PC-3 (cell line): ENCODE measurements around the gene LPIN1. TPM values are rescaled to one million over a fixed set of nuclear protein-coding genes. Genes with fewer than 3 reads are reported as not detected.

Source experiments
- ATAC-seq: fragments of 200-7000 bp; cut with Tn5 transposase; 2 replicates; pipeline ENCODE4 v1.9.1; 2020; ENCODE audit warnings: mild to moderate bottlenecking, moderate library complexity
- BruUV-seq: library from RNA; stranded (reverse); fragments of 400-500 nt; replicated peaks from 2 replicates; lab custom pipeline; 2021; lab: Mats Ljungman, UMichigan
- CTCF ChIA-PET: fragments of 300-600 bp; sonication (Branson Sonifier 250); formaldehyde crosslinking; loops from one replicate; lab custom pipeline; 2022; ENCODE audit warnings: antibody characterized with exemption; lab: Charles Lee
- POLR2A ChIA-PET: fragments of 300-600 bp; sonication (Branson Sonifier 250); formaldehyde crosslinking; loops from one replicate; lab custom pipeline; 2022; ENCODE audit warnings: antibody characterized with exemption; ENCODE audit not compliant: unreplicated experiment; lab: Charles Lee
- DNase-seq: peaks from one replicate; pipeline ENCODE4 v3.0.0-alpha.2; 2015
- H2AFZ ChIP-seq: fragments of 300-600 bp; sonication (generic); 2 replicates; pipeline ENCODE4 v1.6.0; 2016; ENCODE audit warnings: antibody characterized with exemption, low read length
- H3F3A ChIP-seq: fragments of 300-600 bp; sonication (generic); one replicate; pipeline ENCODE4 v1.6.0; 2017; ENCODE audit warnings: antibody characterized with exemption, low read length, control low read depth, mild to moderate bottlenecking; ENCODE audit not compliant: unreplicated experiment
- H3K27ac ChIP-seq: fragments of 300-600 bp; sonication (generic); 2 replicates; pipeline ENCODE4 v1.5.1; 2016; ENCODE audit warnings: mild to moderate bottlenecking, low read length
- H3K27me3 ChIP-seq: fragments of 300-600 bp; sonication (generic); 2 replicates; pipeline ENCODE4 v1.6.1; 2016; ENCODE audit warnings: low read length, mixed read lengths
- H3K36me3 ChIP-seq: fragments of 300-600 bp; sonication (generic); 2 replicates; pipeline ENCODE4 v1.6.1; 2016; ENCODE audit warnings: low read depth, mixed run types, low read length, mixed read lengths
- H3K4me1 ChIP-seq: fragments of 300-600 bp; sonication (generic); 2 replicates; pipeline ENCODE4 v1.5.1; 2016; ENCODE audit warnings: low read length; ENCODE audit not compliant: insufficient read depth
- H3K4me2 ChIP-seq: fragments of 300-600 bp; sonication (generic); 2 replicates; pipeline ENCODE4 v1.6.0; 2016; ENCODE audit warnings: low read length
- H3K4me3 ChIP-seq: fragments of 300-600 bp; sonication (generic); 2 replicates; pipeline ENCODE4 v1.5.1; 2016; ENCODE audit warnings: mild to moderate bottlenecking, low read length, mixed read lengths
- H3K79me2 ChIP-seq: fragments of 300-600 bp; sonication (generic); 2 replicates; pipeline ENCODE4 v1.6.1; 2017; ENCODE audit warnings: low read length, mixed read lengths
- H3K9ac ChIP-seq: fragments of 300-600 bp; sonication (generic); 2 replicates; pipeline ENCODE4 v1.6.0; 2016; ENCODE audit warnings: mild to moderate bottlenecking, low read length
- H3K9me2 ChIP-seq: fragments of 300-600 bp; sonication (generic); replicated peaks from 2 replicates; pipeline ENCODE4 v1.6.1; 2016; ENCODE audit warnings: mixed run types, low read length, mixed read lengths
- H3K9me3 ChIP-seq: fragments of 300-600 bp; sonication (generic); 2 replicates; pipeline ENCODE4 v1.6.1; 2016; ENCODE audit warnings: low read length, mixed read lengths
- H4K20me1 ChIP-seq: fragments of 300-600 bp; sonication (generic); 2 replicates; pipeline ENCODE4 v1.6.1; 2016; ENCODE audit warnings: low read length, mixed read lengths
- CTCF ChIP-seq: fragments of 300-600 bp; sonication (generic); conservative IDR thresholded peaks from 2 replicates; pipeline ENCODE4 v1.5.1; 2017; ENCODE audit warnings: antibody characterized with exemption, low read depth, mild to moderate bottlenecking, low read length
- EZH2 ChIP-seq: fragments of 300-600 bp; sonication (generic); IDR thresholded peaks from one replicate; pipeline ENCODE4 v1.6.1; 2017; ENCODE audit warnings: antibody characterized with exemption, mild to moderate bottlenecking, low read length; ENCODE audit not compliant: unreplicated experiment
- EZH2phosphoT487 ChIP-seq: fragments of 300-600 bp; sonication (generic); IDR thresholded peaks from 2 replicates; pipeline ENCODE4 v1.6.1; 2018; ENCODE audit warnings: mild to moderate bottlenecking, antibody characterized with exemption, low read length, borderline replicate concordance
- intact Hi-C: fragments of 100-400 bp; cut with micrococcal nuclease; formaldehyde crosslinking; loops from 2 replicates; pipeline ENCODE4 v1.9.0; 2023
- total RNA-seq: library from RNA; depleted of rRNA; stranded (reverse); fragments of >200 nt; gene quantifications from 2 replicates; pipeline ENCODE4 v1.2.3, GENCODE V29; 2014

Gene LPIN1
- total RNA-seq, 1 experiment from 2014 or later: 40.9 TPM

- intact Hi-C loops: no loop called here
- peaks cover 4% of the 10 kb centered on the region; the same call in 1 of the 2 replicates for H3K4me1 ChIP-seq
- no peaks in the 10 kb centered on the region for H4K20me1 ChIP-seq
- CTCF ChIA-PET: no interaction called here
- H3K79me2 ChIP-seq: no peaks in the 10 kb centered on the region
- H3K9ac ChIP-seq: no peak overlapping the region
- H3K4me3 ChIP-seq: no peak overlapping the region
- H3K9me3 ChIP-seq: no peaks in the 10 kb centered on the region
- BruUV-seq: no TSS peak
- no peak overlapping the region for H3K4me2 ChIP-seq
- H3K9me2 ChIP-seq: no peaks in the 10 kb centered on the region
- H3K36me3 ChIP-seq: peaks cover 51% of the 10 kb centered on the region
- POLR2A ChIA-PET: no interaction called here
- H3K27me3 ChIP-seq: no peaks in the 10 kb centered on the region
- no peak for DNase-seq
- H3F3A ChIP-seq: no peaks in the 10 kb centered on the region
- H2AFZ ChIP-seq: no peak overlapping the region
- ATAC-seq: no peak
- H3K27ac ChIP-seq: no peak overlapping the region
- TF ChIP-seq CTCF (no peak), EZH2phosphoT487 (no peak), EZH2 (no peak)
Observed at GRCh38 chr2:11773111-11773510, 26.7 kb downstream of the LPIN1 start.

- DNase-seq (no peak), ATAC-seq (no peak)
- no peak overlapping the region for H2AFZ ChIP-seq
- no peaks in the 10 kb centered on the region for H3K79me2 ChIP-seq
- ChIA-PET POLR2A (no interaction called here), CTCF (no interaction called here)
- intact Hi-C loops: no loop called here
- H3K4me3 ChIP-seq: no peak overlapping the region
- no peak overlapping the region for H3K4me2 ChIP-seq
- no peaks in the 10 kb centered on the region for H4K20me1 ChIP-seq
- H3K4me1 ChIP-seq: peaks cover 6% of the 10 kb centered on the region; the same call in 1 of the 2 replicates
- peaks cover 51% of the 10 kb centered on the region for H3K36me3 ChIP-seq
- H3K27me3 ChIP-seq: no peaks in the 10 kb centered on the region
- H3F3A ChIP-seq: no peaks in the 10 kb centered on the region
- no peak overlapping the region for H3K27ac ChIP-seq
- TF ChIP-seq CTCF: no peak
- TF ChIP-seq EZH2phosphoT487: no peak
- TF ChIP-seq EZH2: no peak
- H3K9ac ChIP-seq: no peak overlapping the region
- H3K9me3 ChIP-seq: no peaks in the 10 kb centered on the region
- no TSS peak for BruUV-seq
- no peaks in the 10 kb centered on the region for H3K9me2 ChIP-seq
Observed at GRCh38 chr2:11773747-11774525, 27.5 kb downstream of the LPIN1 start.

GRCh38 chr2:11774600-11774999 is 28.2 kb downstream of the LPIN1 start:
- no peaks in the 10 kb centered on the region for H3F3A ChIP-seq
- H3K79me2 ChIP-seq: no peaks in the 10 kb centered on the region
- H3K27me3 ChIP-seq: no peaks in the 10 kb centered on the region
- no peak for ATAC-seq
- no peak overlapping the region for H3K27ac ChIP-seq
- CTCF ChIA-PET: interaction anchor here (0.6 to 0.7 kb wide), 3 partner anchors 20 to 81 kb away, joined by 3 to 6 read pairs (median 3); no protein-coding TSS in a partner anchor
- H3K9me3 ChIP-seq: no peaks in the 10 kb centered on the region
- peaks cover 48% of the 10 kb centered on the region for H3K36me3 ChIP-seq
- H4K20me1 ChIP-seq: no peaks in the 10 kb centered on the region
- H3K4me3 ChIP-seq: no peak overlapping the region
- intact Hi-C loops: no loop called here
- no peak overlapping the region for H3K4me2 ChIP-seq
- no peak for DNase-seq
- POLR2A ChIA-PET: no interaction called here
- H3K9me2 ChIP-seq: no peaks in the 10 kb centered on the region
- BruUV-seq: no TSS peak
- peaks cover 8% of the 10 kb centered on the region; the same call in 1 of the 2 replicates for H3K4me1 ChIP-seq
- H2AFZ ChIP-seq: no peak overlapping the region
- no peak for TF ChIP-seq EZH2
- TF ChIP-seq EZH2phosphoT487: no peak
- no peak overlapping the region for H3K9ac ChIP-seq
